Tibial artery (tissue), 4 donors: Measurements from ENCODE around the gene PRDM5.
"Not testable (repeated sequence)": the region's sequence is repeated elsewhere in the genome, so short reads cannot be mapped to it uniquely, and the experiment has no call there.

Source experiments
- DNase-seq, 2 donors: peaks; one replicate each; pipeline ENCODE4 v3.0.0-alpha.2; 2019
- H3K27ac ChIP-seq, 2 donors: fragments of 200-600 bp; sonication (generic) in 1 of 2; 1 replicate in 1 of 2; 2 replicates in 1 of 2; pipeline ENCODE4 v1.5.1; 2018 to 2019; ENCODE audit warnings: mild to moderate bottlenecking in 1 of 2
- H3K27me3 ChIP-seq, 2 donors: fragments of 200-600 bp; sonication (generic) in 1 of 2; one replicate each; pipeline versions ENCODE4 v1.5.1 to v1.6.0; 2016 to 2019
- H3K36me3 ChIP-seq, 3 donors: fragments of 200-600 bp; sonication (generic) in 2 of 3; one replicate each; pipeline ENCODE4 v1.5.1; 2016 to 2019; ENCODE audit warnings: mild to moderate bottlenecking in 2 of 3
- H3K4me1 ChIP-seq, 4 donors: fragments of 200-600 bp; sonication (generic) in 2 of 4; 1 replicate in 3 of 4; 2 replicates in 1 of 4; pipeline ENCODE4 v1.5.1; 2016 to 2019
- H3K4me3 ChIP-seq, 2 donors: fragments of 200-600 bp; sonication (generic) in 1 of 2; 1 replicate in 1 of 2; 2 replicates in 1 of 2; pipeline ENCODE4 v1.5.1; 2018 to 2019; ENCODE audit warnings: mild to moderate bottlenecking in 2 of 2
- H3K9me3 ChIP-seq, 3 donors: fragments of 200-600 bp; sonication (generic) in 1 of 3; one replicate each; pipeline ENCODE4 v1.5.1; 2016 to 2019
- intact Hi-C: fragments of 100-400 bp; cut with DNase I; formaldehyde crosslinking; loops from one replicate; pipeline ENCODE4 v1.15.0; 2023; ENCODE audit warnings: low total_unique reads
- TF ChIP-seq, protein P1 (sequence below), 2 experiments: fragments of 200-600 bp in 1 of 2; fragments of 450-650 bp in 1 of 2; IDR thresholded peaks; one replicate each; pipeline ENCODE4 v1.5.1; 2017 to 2019; ENCODE audit warnings: antibody characterized with exemption in 2 of 2, mild to moderate bottlenecking in 1 of 2, moderate library complexity in 1 of 2

Gene PRDM5

DNA sequence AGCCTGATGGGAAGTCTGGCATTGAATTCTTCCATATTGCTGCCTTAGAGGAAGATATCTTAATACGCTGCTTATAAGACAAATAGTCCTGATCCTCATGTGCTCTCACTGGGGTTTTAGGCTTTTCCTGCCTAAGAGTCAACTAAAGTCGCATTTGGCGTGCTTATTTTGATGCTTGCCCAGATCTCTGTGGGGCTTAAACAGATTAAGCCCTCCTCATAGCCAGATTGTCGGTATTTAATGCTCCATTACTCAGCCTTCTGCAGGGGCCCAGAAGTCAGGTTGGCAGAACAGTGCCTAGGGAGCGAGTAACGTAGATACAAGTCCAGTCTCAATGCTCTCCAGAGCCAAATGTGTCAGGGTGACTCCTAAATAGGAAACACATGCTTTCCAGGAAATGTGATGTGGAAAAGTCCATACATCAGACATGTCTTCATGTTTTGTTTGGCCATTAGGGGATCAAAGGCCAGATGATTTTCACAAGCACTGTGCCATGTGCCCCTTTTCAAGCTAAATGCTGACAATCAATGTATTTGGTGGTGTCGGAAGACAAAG lies 262.8 kb downstream of the PRDM5 start:
- H3K4me3 ChIP-seq: no peak overlapping the region
- H3K27ac ChIP-seq: no peak overlapping the region
- no peaks in the 10 kb centered on the region for H3K4me1 ChIP-seq
- no peaks in the 10 kb centered on the region for H3K9me3 ChIP-seq
- TF ChIP-seq, protein P1, sequence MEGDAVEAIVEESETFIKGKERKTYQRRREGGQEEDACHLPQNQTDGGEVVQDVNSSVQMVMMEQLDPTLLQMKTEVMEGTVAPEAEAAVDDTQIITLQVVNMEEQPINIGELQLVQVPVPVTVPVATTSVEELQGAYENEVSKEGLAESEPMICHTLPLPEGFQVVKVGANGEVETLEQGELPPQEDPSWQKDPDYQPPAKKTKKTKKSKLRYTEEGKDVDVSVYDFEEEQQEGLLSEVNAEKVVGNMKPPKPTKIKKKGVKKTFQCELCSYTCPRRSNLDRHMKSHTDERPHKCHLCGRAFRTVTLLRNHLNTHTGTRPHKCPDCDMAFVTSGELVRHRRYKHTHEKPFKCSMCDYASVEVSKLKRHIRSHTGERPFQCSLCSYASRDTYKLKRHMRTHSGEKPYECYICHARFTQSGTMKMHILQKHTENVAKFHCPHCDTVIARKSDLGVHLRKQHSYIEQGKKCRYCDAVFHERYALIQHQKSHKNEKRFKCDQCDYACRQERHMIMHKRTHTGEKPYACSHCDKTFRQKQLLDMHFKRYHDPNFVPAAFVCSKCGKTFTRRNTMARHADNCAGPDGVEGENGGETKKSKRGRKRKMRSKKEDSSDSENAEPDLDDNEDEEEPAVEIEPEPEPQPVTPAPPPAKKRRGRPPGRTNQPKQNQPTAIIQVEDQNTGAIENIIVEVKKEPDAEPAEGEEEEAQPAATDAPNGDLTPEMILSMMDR (IDR thresholded peaks at IDR 0.05): no peak
- DNase-seq: no peak
- H3K36me3 ChIP-seq: no peaks in the 10 kb centered on the region
- no peaks in the 10 kb centered on the region for H3K27me3 ChIP-seq
- intact Hi-C loops: no loop called here

DNA sequence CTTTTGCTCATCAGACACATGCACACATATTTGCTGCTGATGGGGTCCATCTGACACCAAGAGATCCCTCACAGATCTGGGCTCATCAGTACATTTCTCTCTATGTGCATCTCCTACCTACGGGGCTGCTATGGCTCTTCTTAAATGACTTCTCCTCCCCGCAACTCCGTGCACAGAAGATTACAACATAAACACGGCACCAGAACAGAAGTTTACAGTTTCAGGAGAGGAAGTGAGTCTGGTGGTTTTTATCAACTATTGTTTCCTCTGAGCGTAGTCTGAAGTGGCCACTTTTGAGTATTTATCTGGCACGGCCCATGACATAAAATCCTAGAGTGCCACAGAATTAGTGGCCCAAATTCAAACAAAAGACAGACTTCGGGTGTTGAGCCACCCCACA lies 263.8 kb downstream of the PRDM5 start:
- no peak overlapping the region for H3K4me3 ChIP-seq
- no peaks in the 10 kb centered on the region for H3K9me3 ChIP-seq
- no peak for DNase-seq
- H3K4me1 ChIP-seq: no peaks in the 10 kb centered on the region
- H3K27me3 ChIP-seq: no peaks in the 10 kb centered on the region
- no peak overlapping the region for H3K27ac ChIP-seq
- TF ChIP-seq, protein P1 (IDR thresholded peaks at IDR 0.05): no peak
- no peaks in the 10 kb centered on the region for H3K36me3 ChIP-seq
- intact Hi-C loops: no loop called here

DNA sequence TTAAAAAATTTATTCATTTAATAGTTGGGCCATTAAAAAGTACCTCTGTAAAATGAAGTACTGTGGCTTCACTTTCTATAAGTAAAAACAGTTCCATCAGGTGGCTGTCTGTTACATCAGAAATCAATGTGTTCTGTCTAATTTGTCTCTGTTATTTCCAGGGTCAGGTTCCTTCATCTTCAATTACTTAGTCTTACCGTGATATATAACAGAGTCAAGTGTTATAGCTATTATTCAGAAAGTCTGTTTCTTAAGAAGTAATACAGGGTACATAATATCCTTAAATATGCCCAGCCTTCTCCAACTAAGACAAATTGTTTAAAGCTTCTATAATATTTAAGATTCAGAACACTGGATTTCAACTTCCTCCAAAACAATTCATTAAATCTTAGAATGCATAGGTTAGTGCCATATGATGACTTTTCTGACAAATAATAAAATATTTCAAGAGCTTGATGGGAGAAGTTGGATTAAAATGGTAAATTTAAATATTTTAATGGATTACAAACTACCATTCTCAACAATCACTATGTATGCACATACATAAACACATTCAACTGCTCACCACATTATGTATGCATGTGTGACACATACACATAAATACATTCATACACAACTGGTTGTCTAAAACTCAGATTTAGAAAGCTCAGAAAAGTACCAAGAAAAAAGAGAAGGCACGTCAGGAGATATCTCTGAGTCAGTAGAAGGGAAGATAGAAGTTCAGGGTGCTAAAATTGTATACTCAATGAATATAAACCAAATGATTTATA lies 268.5 kb downstream of the PRDM5 start:
- H3K9me3 ChIP-seq: no peaks in the 10 kb centered on the region
- intact Hi-C loops: no loop called here
- TF ChIP-seq, protein P1 (IDR thresholded peaks at IDR 0.05): no peak
- no peaks in the 10 kb centered on the region for H3K27me3 ChIP-seq
- H3K27ac ChIP-seq: no peak overlapping the region
- no peaks in the 10 kb centered on the region for H3K36me3 ChIP-seq
- H3K4me1 ChIP-seq: no peaks in the 10 kb centered on the region
- no peak for DNase-seq
- no peak overlapping the region for H3K4me3 ChIP-seq

DNA sequence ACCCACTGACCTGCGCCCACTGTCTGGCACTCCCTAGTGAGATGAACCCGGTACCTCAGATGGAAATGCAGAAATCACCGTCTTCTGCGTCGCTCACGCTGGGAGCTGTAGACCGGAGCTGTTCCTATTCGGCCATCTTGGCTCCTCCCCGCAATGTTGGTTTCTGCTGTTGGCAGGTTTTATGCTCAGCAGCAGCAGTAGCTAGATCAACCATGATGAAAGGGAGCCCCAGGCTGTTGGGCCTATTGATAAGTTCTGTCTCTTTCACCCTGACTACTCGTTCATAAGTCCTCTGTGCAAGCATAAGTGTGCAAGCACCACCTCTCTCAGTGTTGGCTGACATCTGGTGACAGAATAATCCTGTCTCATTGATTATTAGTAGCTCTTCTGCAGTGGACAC lies 274.2 kb downstream of the PRDM5 start:
- H3K4me3 ChIP-seq, H3K27ac ChIP-seq, H3K27me3 ChIP-seq, H3K36me3 ChIP-seq, H3K4me1 ChIP-seq, H3K9me3 ChIP-seq, DNase-seq, intact Hi-C loops: not testable (repeated sequence)
